ENCODE measurements around the gene MUC5B.

MUC5B gene

GRCh38 chr11:1278766-1279673 lies 56.2 kb downstream of the MUC5B start:
- no peak for DNase-seq (ENCODE audit: extremely low read depth in 1 of 2, low read depth in 1 of 2)

- DNase-seq (ENCODE audit: extremely low read depth in 1 of 2, low read depth in 1 of 2), result no peak
Observed at GRCh38 chr11:1279674-1280055, 56.8 kb downstream of the MUC5B start.

GRCh38 chr11:1280116-1281035 lies 57.5 kb downstream of the MUC5B start:
- no peak for DNase-seq (ENCODE audit: extremely low read depth in 1 of 2, low read depth in 1 of 2)

- no peak for DNase-seq (ENCODE audit: extremely low read depth in 1 of 2, low read depth in 1 of 2)
Observed at GRCh38 chr11:1281326-1281973, 58.6 kb downstream of the MUC5B start.

GRCh38 chr11:1281974-1282365 lies 59.1 kb downstream of the MUC5B start:
- no peak for DNase-seq (ENCODE audit: extremely low read depth in 1 of 2, low read depth in 1 of 2)

GRCh38 chr11:1283091-1283511 lies 60.2 kb downstream of the MUC5B start:
- DNase-seq (ENCODE audit: extremely low read depth in 1 of 2, low read depth in 1 of 2), result no peak

- DNase-seq (ENCODE audit: extremely low read depth in 1 of 2, low read depth in 1 of 2), result no peak
Observed at GRCh38 chr11:1283906-1284305, 61.0 kb downstream of the MUC5B start.

- no peak for DNase-seq (ENCODE audit: extremely low read depth in 1 of 2, low read depth in 1 of 2)
Observed at GRCh38 chr11:1285316-1285744, 62.5 kb downstream of the MUC5B start.

GRCh38 chr11:1285876-1286275 lies 63.0 kb downstream of the MUC5B start:
- no peak for DNase-seq (ENCODE audit: extremely low read depth in 1 of 2, low read depth in 1 of 2)

GRCh38 chr11:1287928-1288327 lies 65.1 kb downstream of the MUC5B start:
- DNase-seq (ENCODE audit: extremely low read depth in 1 of 2, low read depth in 1 of 2), result no peak

- DNase-seq (ENCODE audit: extremely low read depth in 1 of 2, low read depth in 1 of 2), result no peak
Observed at GRCh38 chr11:1288426-1289151, 65.7 kb downstream of the MUC5B start.

GRCh38 chr11:1289211-1289935 lies 66.5 kb downstream of the MUC5B start:
- DNase-seq (ENCODE audit: extremely low read depth in 1 of 2, low read depth in 1 of 2), result no peak

GRCh38 chr11:1290052-1291040 lies 67.5 kb downstream of the MUC5B start:
- no peak for DNase-seq (ENCODE audit: extremely low read depth in 1 of 2, low read depth in 1 of 2)

- no peak for DNase-seq (ENCODE audit: extremely low read depth in 1 of 2, low read depth in 1 of 2)
Observed at GRCh38 chr11:1291295-1292017, 68.6 kb downstream of the MUC5B start.

- no peak for DNase-seq (ENCODE audit: extremely low read depth in 1 of 2, low read depth in 1 of 2)
Observed at GRCh38 chr11:1292018-1292643, 69.3 kb downstream of the MUC5B start.

GRCh38 chr11:1292644-1293618 lies 70.1 kb downstream of the MUC5B start:
- no peak for DNase-seq (ENCODE audit: extremely low read depth in 1 of 2, low read depth in 1 of 2)
